ENCODE measurements around the gene EFNA2.

The EFNA2 gene

GRCh38 chr19:1250437-1251260 lies 35.0 kb upstream of the EFNA2 start:
- peak; percentile 37 for DNase-seq (ENCODE audit: extremely low spot score)
- ChIA-PET CTCF (interaction anchor here (1.3 kb wide), 1 partner anchor 16 kb away, joined by 5 read pairs; no protein-coding TSS in a partner anchor), POLR2A (interaction anchor here (0.8 to 7.8 kb wide), 6 partner anchors 10 to 25 kb away, joined by 3 to 157 read pairs (median 7); partner anchors contain the start of genes CIRBP and FAM174C)
- TF ChIP-seq SUZ12 (IDR thresholded peaks at IDR 0.05) = no peak
- TF ChIP-seq FOXM1 (IDR thresholded peaks at IDR 0.05; ENCODE audit: borderline replicate concordance) = peak; percentile 44; the same call in 1 of the 2 replicates
- no peak for TF ChIP-seq CTBP1 (IDR thresholded peaks at IDR 0.05; ENCODE audit: borderline replicate concordance)
- TF ChIP-seq NFRKB (IDR thresholded peaks at IDR 0.05) = no peak
- TF ChIP-seq ARNT (IDR thresholded peaks at IDR 0.05) = no peak

DNA sequence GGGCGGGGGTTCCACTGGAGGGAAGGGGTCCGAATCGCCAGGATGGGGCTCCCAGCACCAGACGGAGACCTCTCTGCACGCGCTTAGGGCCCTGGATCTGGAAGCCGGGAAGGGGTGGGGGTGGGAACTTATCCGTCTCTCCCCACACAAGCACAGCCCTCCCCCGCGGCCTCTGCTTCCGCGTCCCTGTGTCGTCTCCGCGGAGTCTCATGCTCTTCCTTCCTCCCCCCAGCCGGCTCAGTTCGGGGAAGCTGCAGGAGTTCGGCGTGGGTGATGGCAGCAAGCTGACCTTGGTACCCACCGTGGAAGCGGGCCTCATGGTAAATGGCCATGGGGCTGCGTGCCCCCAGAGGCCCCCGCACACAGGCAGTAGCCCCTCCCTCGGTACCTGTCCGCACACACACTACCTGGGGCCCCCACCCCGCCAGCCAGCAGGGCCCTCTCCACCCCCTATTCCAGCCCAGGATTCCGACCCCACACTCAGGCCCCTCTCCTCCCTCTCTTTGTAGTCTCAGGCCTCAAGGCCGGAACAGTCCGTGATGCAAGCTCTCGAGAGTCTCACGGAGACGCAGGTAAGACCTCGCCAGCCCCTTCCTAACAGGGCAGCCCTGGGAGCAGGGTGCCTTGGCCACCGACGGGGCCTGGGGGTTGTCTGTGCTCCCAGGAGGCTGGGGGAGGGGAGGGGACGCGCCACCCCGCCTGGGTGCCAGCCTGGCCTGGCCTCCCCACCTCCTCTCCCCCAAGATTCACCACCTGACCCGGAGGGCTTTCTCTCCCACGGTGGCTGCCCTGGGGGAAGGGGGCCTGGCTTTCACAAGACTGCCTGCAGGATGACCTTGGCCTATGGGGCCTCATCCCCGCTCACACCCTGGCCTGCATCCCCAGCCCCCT lies 34.1 kb upstream of the EFNA2 start:
- TF ChIP-seq NFRKB (IDR thresholded peaks at IDR 0.05) (no peak), ELF4 (IDR thresholded peaks at IDR 0.05) (no peak), PKNOX1 (IDR thresholded peaks at IDR 0.05) (no peak), FOXA1 (IDR thresholded peaks at IDR 0.05) (no peak), LEF1 (IDR thresholded peaks at IDR 0.05; ENCODE audit: borderline replicate concordance) (no peak)
- CTCF ChIA-PET = interaction anchor here (0.8 to 1.3 kb wide), 2 partner anchors 15 to 17 kb away, joined by 4 to 5 read pairs; partner anchors contain the start of gene CIRBP
- POLR2A ChIA-PET = interaction anchor here (0.8 to 7.8 kb wide), 4 partner anchors 9 to 24 kb away, joined by 4 to 157 read pairs (median 7); partner anchors contain the start of genes CIRBP and FAM174C
- peak; percentile 38 for DNase-seq (ENCODE audit: extremely low spot score)

DNA sequence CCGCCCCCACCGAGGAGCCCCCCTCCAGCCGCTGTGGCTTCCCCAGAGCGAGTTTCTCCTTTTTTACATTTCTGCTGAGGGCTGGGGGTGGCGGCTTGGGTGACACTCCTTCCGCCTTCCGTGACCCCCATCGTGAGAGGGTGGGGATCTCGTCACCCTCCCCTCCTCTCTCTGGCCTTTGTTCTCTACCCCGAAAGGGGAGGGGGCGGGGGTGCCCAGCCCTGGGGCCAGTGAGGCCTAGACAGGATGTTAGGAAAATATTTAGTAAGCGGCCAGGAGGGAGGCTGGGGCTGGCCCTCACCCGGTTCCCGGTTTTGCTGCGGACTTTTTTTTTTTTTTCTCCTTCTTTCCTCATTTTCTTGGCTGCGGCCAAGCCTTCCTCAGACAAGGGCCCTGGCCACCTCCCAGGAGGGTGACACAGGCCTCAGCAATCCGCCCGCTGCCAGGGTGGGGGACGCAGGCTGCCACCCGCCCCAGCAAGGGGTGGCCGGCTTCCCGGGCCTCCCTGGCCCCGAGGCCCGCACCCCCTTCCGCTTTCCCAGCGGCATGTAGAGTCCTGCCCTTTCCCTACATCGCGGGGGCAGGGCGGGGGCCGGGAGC lies 33.4 kb upstream of the EFNA2 start:
- ChIA-PET POLR2A (interaction anchor here (0.6 to 7.8 kb wide), 7 partner anchors 8 to 26 kb away, joined by 3 to 157 read pairs (median 6); partner anchors contain the start of genes CIRBP and FAM174C), CTCF (interaction anchor here (0.8 to 2.0 kb wide), 4 partner anchors 8 to 17 kb away, joined by 4 to 22 read pairs (median 9); partner anchors contain the start of gene CIRBP)
- TF ChIP-seq FOXM1 (IDR thresholded peaks at IDR 0.05; ENCODE audit: borderline replicate concordance) (no peak), ARNT (IDR thresholded peaks at IDR 0.05) (no peak), TARDBP (IDR thresholded peaks at IDR 0.05) (no peak)
- no peak for DNase-seq (ENCODE audit: extremely low spot score)

DNA sequence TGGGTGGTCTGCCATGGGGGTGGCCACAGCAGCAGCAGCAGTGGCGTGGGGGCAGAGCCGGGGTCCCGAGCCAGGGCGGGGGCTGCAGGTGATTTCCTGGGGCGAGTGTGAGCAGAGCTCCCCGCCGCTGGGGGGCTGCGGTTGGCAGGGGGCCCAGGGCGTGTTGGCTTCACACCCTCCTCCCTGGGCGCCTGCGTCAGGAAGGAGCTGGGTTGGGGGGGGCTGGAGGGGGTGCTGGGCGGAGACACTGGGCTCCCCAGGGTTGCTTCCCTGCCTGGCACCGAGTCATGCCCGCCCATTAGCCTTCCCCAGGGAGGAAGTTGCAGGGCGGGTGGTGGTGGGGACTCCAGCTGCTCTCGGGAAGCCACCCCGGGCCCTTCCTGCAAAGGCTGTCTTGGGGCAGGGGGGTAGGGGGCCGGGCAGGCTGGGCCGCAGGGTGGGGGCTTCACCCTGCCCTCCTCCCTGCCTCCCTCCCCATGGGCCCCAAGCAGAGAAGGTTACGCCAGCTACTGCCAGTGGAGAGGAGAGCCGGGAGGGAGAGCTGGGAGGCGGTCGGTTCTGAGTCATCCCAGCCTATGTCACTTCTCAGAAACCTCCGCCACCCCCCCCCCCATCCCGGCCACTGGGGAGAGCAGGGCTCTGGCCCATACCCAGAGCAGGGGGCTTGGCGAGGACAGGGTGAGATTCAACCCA lies 32.7 kb upstream of the EFNA2 start:
- POLR2A ChIA-PET = interaction anchor here (0.6 to 7.8 kb wide), 6 partner anchors 9 to 27 kb away, joined by 3 to 157 read pairs (median 3); partner anchors contain the start of genes CIRBP and FAM174C
- TF ChIP-seq BHLHE40 (IDR thresholded peaks at IDR 0.05; ENCODE audit: borderline replicate concordance) = no peak
- TF ChIP-seq FOXK2 (IDR thresholded peaks at IDR 0.05) = no peak
- TF ChIP-seq TARDBP (IDR thresholded peaks at IDR 0.05) = no peak
- CTCF ChIA-PET = interaction anchor here (0.7 to 2.0 kb wide), 3 partner anchors 9 to 13 kb away, joined by 6 to 22 read pairs (median 13); no protein-coding TSS in a partner anchor
- no peak for DNase-seq (ENCODE audit: extremely low spot score)

- no peak for DNase-seq (ENCODE audit: extremely low spot score)
- ChIA-PET CTCF (interaction anchor here (0.7 to 2.0 kb wide), 3 partner anchors 9 to 13 kb away, joined by 6 to 22 read pairs (median 13); no protein-coding TSS in a partner anchor), POLR2A (interaction anchor here (0.7 to 7.8 kb wide), 4 partner anchors 9 to 20 kb away, joined by 3 to 157 read pairs (median 10); partner anchors contain the start of gene CIRBP)
- TF ChIP-seq HDGF (IDR thresholded peaks at IDR 0.05; ENCODE audit: borderline replicate concordance) (no peak), ARNT (IDR thresholded peaks at IDR 0.05) (no peak), SP1 (IDR thresholded peaks at IDR 0.05) (no peak), FOXK2 (IDR thresholded peaks at IDR 0.05) (no peak), ELF4 (IDR thresholded peaks at IDR 0.05) (no peak), ZNF384 (IDR thresholded peaks at IDR 0.05) (no peak), PKNOX1 (IDR thresholded peaks at IDR 0.05) (no peak), CTBP1 (IDR thresholded peaks at IDR 0.05; ENCODE audit: borderline replicate concordance) (no peak), L3MBTL2 (conservative IDR thresholded peaks at IDR 0.05) (no peak), FOXA1 (IDR thresholded peaks at IDR 0.05) (no peak), BHLHE40 (IDR thresholded peaks at IDR 0.05; ENCODE audit: borderline replicate concordance) (no peak), FOXM1 (IDR thresholded peaks at IDR 0.05; ENCODE audit: borderline replicate concordance) (no peak)
These were observed 32.1 kb upstream of the EFNA2 start for GRCh38 chr19:1253514-1254080.

Measured in HEK293T (cell line).